ENCODE data around the gene CEBPE.

The CEBPE gene

DNA sequence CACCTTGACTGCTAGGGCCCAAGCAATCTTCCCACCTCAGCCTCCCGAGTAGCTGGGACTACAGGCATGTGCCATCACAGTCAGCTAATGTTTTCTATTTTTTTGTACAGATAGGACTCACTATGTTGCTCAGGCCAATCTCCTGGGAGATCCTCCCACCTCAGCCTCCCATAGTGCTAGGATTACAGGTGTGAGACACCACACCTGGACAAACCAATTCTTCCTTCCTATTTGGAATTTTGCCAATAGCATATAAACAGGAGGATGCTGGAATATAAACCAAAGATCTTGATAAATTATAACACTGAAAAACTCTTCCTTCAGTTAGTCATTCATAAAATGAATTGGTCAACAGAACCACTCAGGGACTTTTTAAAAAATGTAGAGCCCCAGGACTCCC is 32.5 kb downstream of the CEBPE start:
- H3K27me3 ChIP-seq (replicated peaks in 2 of 5; ENCODE audit: control insufficient read depth in 4 of 5, insufficient read depth in 5 of 5, low read length in 4 of 5) = no peaks in the 10 kb centered on the region
- H3K9me3 ChIP-seq (ENCODE audit: control extremely low read depth in 1 of 5, control insufficient read depth in 4 of 5, insufficient read depth in 2 of 5, low read depth in 1 of 5, low read length in 4 of 5) = no peaks in the 10 kb centered on the region
- CTCF ChIA-PET = interaction anchor here (1.3 to 17.5 kb wide), 4 partner anchors 8 to 25 kb away, joined by 3 to 200 read pairs (median 82); partner anchors contain the start of genes ACIN1 and C14orf119
- H3K27ac ChIP-seq (ENCODE audit: insufficient read depth in 1 of 2, low read depth in 1 of 2, low read length in 2 of 2, poor library complexity in 1 of 2, severe bottlenecking in 2 of 2) = no peak overlapping the region
- no peak overlapping the region for H3K4me3 ChIP-seq (ENCODE audit: control insufficient read depth in 1 of 7, extremely low read depth in 1 of 7, insufficient read depth in 4 of 7, low read depth in 2 of 7, low read length in 6 of 7)
- peaks cover 0 to under 1% (median 0%) of the 10 kb centered on the region in 4 experiments for H3K4me1 ChIP-seq (ENCODE audit: control extremely low read depth in 1 of 4, control insufficient read depth in 4 of 4, insufficient read depth in 4 of 4, low read length in 3 of 4)
- POLR2A ChIA-PET = no interaction called here
- no peak for DNase-seq
- H3K36me3 ChIP-seq (ENCODE audit: control insufficient read depth in 4 of 4, insufficient read depth in 4 of 4, low read length in 3 of 4) = peaks cover 35 to 88% (median 60%) of the 10 kb centered on the region in 4 experiments
- WGBS (ENCODE audit: insufficient coverage) = 75% methylated on average over 1 of the region's 1 CpG

DNA sequence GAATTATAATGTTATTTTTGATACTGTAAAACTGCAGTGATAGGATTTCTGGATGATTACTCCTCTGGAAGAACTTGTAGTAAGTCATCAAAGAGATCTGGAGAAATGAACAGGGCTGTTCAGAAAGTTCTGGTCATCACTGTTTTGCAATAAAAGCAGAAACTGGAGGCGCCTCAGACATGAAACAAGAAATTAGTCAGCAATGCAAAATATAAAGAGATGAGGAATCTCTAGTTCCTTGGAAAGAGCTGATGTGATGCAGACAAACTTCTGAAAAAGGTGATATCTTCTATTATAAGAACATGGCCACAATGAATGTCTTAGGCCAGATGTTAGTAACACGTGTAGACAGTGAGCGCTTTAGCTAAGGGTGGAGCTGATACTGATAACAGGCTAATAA is 33.6 kb downstream of the CEBPE start:
- DNase-seq = no peak
- WGBS (ENCODE audit: insufficient coverage) = 95% methylated on average over 2 of the region's 3 CpGs
- H3K36me3 ChIP-seq (ENCODE audit: control insufficient read depth in 4 of 4, insufficient read depth in 4 of 4, low read length in 3 of 4) = peaks cover 40 to 90% (median 62%) of the 10 kb centered on the region in 4 experiments
- H3K27me3 ChIP-seq (replicated peaks in 2 of 5; ENCODE audit: control insufficient read depth in 4 of 5, insufficient read depth in 5 of 5, low read length in 4 of 5) = no peaks in the 10 kb centered on the region
- no peak overlapping the region for H3K4me3 ChIP-seq (ENCODE audit: control insufficient read depth in 1 of 7, extremely low read depth in 1 of 7, insufficient read depth in 4 of 7, low read depth in 2 of 7, low read length in 6 of 7)
- CTCF ChIA-PET = interaction anchor here (1.2 to 17.5 kb wide), 6 partner anchors 9 to 87 kb away, joined by 3 to 200 read pairs (median 8); partner anchors contain the start of genes ACIN1 and C14orf119
- no peaks in the 10 kb centered on the region for H3K9me3 ChIP-seq (ENCODE audit: control extremely low read depth in 1 of 5, control insufficient read depth in 4 of 5, insufficient read depth in 2 of 5, low read depth in 1 of 5, low read length in 4 of 5)
- POLR2A ChIA-PET = interaction anchor here (1.2 kb wide), 1 partner anchor 9 kb away, joined by 5 read pairs; the partner anchor contains the start of genes ACIN1 and C14orf119
- no peak overlapping the region for H3K27ac ChIP-seq (ENCODE audit: insufficient read depth in 1 of 2, low read depth in 1 of 2, low read length in 2 of 2, poor library complexity in 1 of 2, severe bottlenecking in 2 of 2)
- H3K4me1 ChIP-seq (ENCODE audit: control extremely low read depth in 1 of 4, control insufficient read depth in 4 of 4, insufficient read depth in 4 of 4, low read length in 3 of 4) = no peaks in the 10 kb centered on the region

DNA sequence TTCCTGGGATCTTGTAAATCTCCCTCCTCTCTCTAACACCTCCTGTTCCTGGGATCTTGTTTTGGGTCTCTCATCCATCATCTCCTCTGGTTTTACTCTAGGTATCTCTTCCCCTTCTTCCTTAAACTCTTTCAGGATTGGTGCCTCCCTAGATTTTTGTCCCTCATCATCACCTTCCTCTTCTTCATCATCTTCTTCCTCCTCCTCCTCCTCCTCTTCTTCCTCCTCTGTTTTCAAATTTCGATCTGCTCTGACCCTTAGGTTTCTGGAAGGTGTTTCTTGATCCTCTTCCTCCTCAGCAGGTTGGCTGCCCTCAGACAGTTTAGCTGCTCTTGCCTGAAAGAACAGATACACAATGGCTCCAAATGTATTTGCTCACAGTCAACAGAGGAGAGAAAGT is 38.6 kb downstream of the CEBPE start:
- H3K9me3 ChIP-seq (ENCODE audit: control extremely low read depth in 1 of 5, control insufficient read depth in 4 of 5, insufficient read depth in 2 of 5, low read depth in 1 of 5, low read length in 4 of 5) = no peaks in the 10 kb centered on the region
- peaks cover 45 to 91% (median 68%) of the 10 kb centered on the region in 4 experiments for H3K36me3 ChIP-seq (ENCODE audit: control insufficient read depth in 4 of 4, insufficient read depth in 4 of 4, low read length in 3 of 4)
- no peak overlapping the region for H3K4me3 ChIP-seq (ENCODE audit: control insufficient read depth in 1 of 7, extremely low read depth in 1 of 7, insufficient read depth in 4 of 7, low read depth in 2 of 7, low read length in 6 of 7)
- no CpG with 5 or more reads among the region's 1 CpG for WGBS (ENCODE audit: insufficient coverage)
- no peaks in the 10 kb centered on the region for H3K4me1 ChIP-seq (ENCODE audit: control extremely low read depth in 1 of 4, control insufficient read depth in 4 of 4, insufficient read depth in 4 of 4, low read length in 3 of 4)
- no peaks in the 10 kb centered on the region for H3K27me3 ChIP-seq (replicated peaks in 2 of 5; ENCODE audit: control insufficient read depth in 4 of 5, insufficient read depth in 5 of 5, low read length in 4 of 5)
- DNase-seq = no peak
- ChIA-PET POLR2A (no interaction called here), CTCF (interaction anchor here (1.0 to 17.5 kb wide), 6 partner anchors 6 to 40 kb away, joined by 4 to 200 read pairs (median 10); partner anchors contain the start of genes ACIN1 and C14orf119)
- H3K27ac ChIP-seq (ENCODE audit: insufficient read depth in 1 of 2, low read depth in 1 of 2, low read length in 2 of 2, poor library complexity in 1 of 2, severe bottlenecking in 2 of 2) = no peak overlapping the region

DNA sequence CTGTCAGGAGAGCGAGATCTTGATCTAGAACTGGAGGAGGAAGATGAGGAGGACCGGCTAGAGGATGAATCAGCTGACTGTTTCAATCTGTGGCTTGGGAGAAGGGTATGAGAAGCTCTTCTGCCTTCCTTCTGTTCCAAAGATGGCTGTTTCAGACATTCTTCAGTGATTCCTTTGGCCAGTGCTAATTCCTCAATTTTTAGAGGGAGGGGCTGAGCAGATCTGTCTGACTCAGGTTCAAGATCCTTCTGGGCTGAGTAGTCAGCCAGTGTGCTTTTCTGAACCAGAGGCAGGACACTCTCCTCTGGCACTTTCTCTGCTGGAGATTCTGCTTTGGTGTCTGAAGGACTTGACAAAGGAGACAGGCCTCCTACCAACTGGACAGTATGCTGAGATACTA is 39.3 kb downstream of the CEBPE start:
- Histone ChIP-seq H3K9me3 (ENCODE audit: control extremely low read depth in 1 of 5, control insufficient read depth in 4 of 5, insufficient read depth in 2 of 5, low read depth in 1 of 5, low read length in 4 of 5) (no peaks in the 10 kb centered on the region), H3K27ac (ENCODE audit: insufficient read depth in 1 of 2, low read depth in 1 of 2, low read length in 2 of 2, poor library complexity in 1 of 2, severe bottlenecking in 2 of 2) (peak overlapping the region; percentile 0 to 28), H3K36me3 (ENCODE audit: control insufficient read depth in 4 of 4, insufficient read depth in 4 of 4, low read length in 3 of 4) (peaks cover 46 to 87% (median 69%) of the 10 kb centered on the region in 4 experiments), H3K27me3 (replicated peaks in 2 of 5; ENCODE audit: control insufficient read depth in 4 of 5, insufficient read depth in 5 of 5, low read length in 4 of 5) (no peaks in the 10 kb centered on the region), H3K4me3 (ENCODE audit: control insufficient read depth in 1 of 7, extremely low read depth in 1 of 7, insufficient read depth in 4 of 7, low read depth in 2 of 7, low read length in 6 of 7) (no peak overlapping the region), H3K4me1 (ENCODE audit: control extremely low read depth in 1 of 4, control insufficient read depth in 4 of 4, insufficient read depth in 4 of 4, low read length in 3 of 4) (no peaks in the 10 kb centered on the region)
- DNase-seq = no peak
- POLR2A ChIA-PET = no interaction called here
- CTCF ChIA-PET = interaction anchor here (1.0 to 17.5 kb wide), 6 partner anchors 5 to 108 kb away, joined by 3 to 200 read pairs (median 8); no protein-coding TSS in a partner anchor
- 100% methylated on average over 2 of the region's 2 CpGs for WGBS (ENCODE audit: insufficient coverage)

DNA sequence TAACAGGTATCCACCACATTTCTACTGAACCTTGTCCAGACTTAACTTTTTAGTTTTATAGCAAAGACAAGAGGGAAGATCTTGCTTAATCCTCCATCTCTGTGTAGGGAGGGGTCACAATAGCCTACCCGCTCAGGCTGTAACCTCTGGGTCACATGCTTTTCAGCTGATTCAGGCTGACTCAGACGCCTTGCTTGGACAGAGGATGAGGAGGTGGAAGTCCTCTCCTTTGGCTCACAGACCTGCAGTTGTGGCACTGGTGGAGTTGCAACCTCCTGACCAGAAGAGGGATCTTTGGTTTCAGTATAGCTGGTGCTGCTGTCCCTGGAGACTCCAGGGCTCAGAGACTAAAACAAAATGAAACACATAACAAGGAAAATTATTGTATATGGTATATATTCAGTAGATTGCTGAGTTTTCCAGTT is 40.4 kb downstream of the CEBPE start:
- no peak overlapping the region for H3K4me3 ChIP-seq (ENCODE audit: control insufficient read depth in 1 of 7, extremely low read depth in 1 of 7, insufficient read depth in 4 of 7, low read depth in 2 of 7, low read length in 6 of 7)
- H3K27me3 ChIP-seq (replicated peaks in 2 of 5; ENCODE audit: control insufficient read depth in 4 of 5, insufficient read depth in 5 of 5, low read length in 4 of 5) = no peaks in the 10 kb centered on the region
- no peak for DNase-seq
- H3K4me1 ChIP-seq (ENCODE audit: control extremely low read depth in 1 of 4, control insufficient read depth in 4 of 4, insufficient read depth in 4 of 4, low read length in 3 of 4) = no peaks in the 10 kb centered on the region
- ChIA-PET POLR2A (interaction anchor here (0.9 to 2.1 kb wide), 2 partner anchors 17 to 33 kb away, joined by 3 to 16 read pairs; partner anchors contain the start of genes ACIN1 and C14orf119), CTCF (interaction anchor here (1.5 to 17.5 kb wide), 7 partner anchors 7 to 82 kb away, joined by 4 to 200 read pairs (median 34); partner anchors contain the start of genes ACIN1 and C14orf119)
- peak overlapping the region in 1 of 2 experiments; percentile 29 for H3K27ac ChIP-seq (ENCODE audit: insufficient read depth in 1 of 2, low read depth in 1 of 2, low read length in 2 of 2, poor library complexity in 1 of 2, severe bottlenecking in 2 of 2)
- H3K9me3 ChIP-seq (ENCODE audit: control extremely low read depth in 1 of 5, control insufficient read depth in 4 of 5, insufficient read depth in 2 of 5, low read depth in 1 of 5, low read length in 4 of 5) = no peaks in the 10 kb centered on the region
- WGBS (ENCODE audit: insufficient coverage) = 89% methylated on average over 2 of the region's 2 CpGs
- peaks cover 44 to 92% (median 70%) of the 10 kb centered on the region in 4 experiments for H3K36me3 ChIP-seq (ENCODE audit: control insufficient read depth in 4 of 4, insufficient read depth in 4 of 4, low read length in 3 of 4)

DNA sequence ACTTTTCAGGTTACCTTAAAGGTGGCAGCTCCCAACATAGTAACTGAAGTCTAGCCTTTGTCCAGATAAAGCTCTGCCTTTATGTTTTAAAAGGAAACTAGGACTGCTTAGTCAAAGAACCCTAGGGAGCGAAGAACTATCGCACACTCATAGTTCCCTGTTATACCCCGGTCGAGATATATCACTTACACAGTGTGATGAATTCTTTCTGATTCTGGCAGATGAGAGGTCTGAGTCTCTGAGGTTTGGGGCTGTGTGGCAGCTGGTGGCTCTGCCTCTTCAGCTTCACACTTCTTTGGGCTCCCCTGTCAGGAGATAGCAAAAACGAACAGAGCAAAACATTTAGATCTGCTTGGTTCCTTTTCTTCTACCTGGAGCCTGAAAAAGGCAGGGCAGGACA is 41.1 kb downstream of the CEBPE start:
- CTCF ChIA-PET = interaction anchor here (0.9 to 17.5 kb wide), 20 partner anchors 8 to 210 kb away, joined by 3 to 200 read pairs (median 10); partner anchors contain the start of genes ACIN1 and C14orf119
- 99% methylated on average over 5 of the region's 5 CpGs for whole genome bisulfite sequencing (ENCODE audit: insufficient coverage)
- peaks cover 42 to 89% (median 67%) of the 10 kb centered on the region in 4 experiments for H3K36me3 ChIP-seq (ENCODE audit: control insufficient read depth in 4 of 4, insufficient read depth in 4 of 4, low read length in 3 of 4)
- POLR2A ChIA-PET = interaction anchor here (2.1 kb wide), 1 partner anchor 17 kb away, joined by 16 read pairs; the partner anchor contains the start of genes ACIN1 and C14orf119
- H3K9me3 ChIP-seq (ENCODE audit: control extremely low read depth in 1 of 5, control insufficient read depth in 4 of 5, insufficient read depth in 2 of 5, low read depth in 1 of 5, low read length in 4 of 5) = no peaks in the 10 kb centered on the region
- H3K4me1 ChIP-seq (ENCODE audit: control extremely low read depth in 1 of 4, control insufficient read depth in 4 of 4, insufficient read depth in 4 of 4, low read length in 3 of 4) = no peaks in the 10 kb centered on the region
- no peak for DNase-seq
- H3K27me3 ChIP-seq (replicated peaks in 2 of 5; ENCODE audit: control insufficient read depth in 4 of 5, insufficient read depth in 5 of 5, low read length in 4 of 5) = no peaks in the 10 kb centered on the region
- H3K27ac ChIP-seq (ENCODE audit: insufficient read depth in 1 of 2, low read depth in 1 of 2, low read length in 2 of 2, poor library complexity in 1 of 2, severe bottlenecking in 2 of 2) = peak overlapping the region in 1 of 2 experiments; percentile 7
- H3K4me3 ChIP-seq (ENCODE audit: control insufficient read depth in 1 of 7, extremely low read depth in 1 of 7, insufficient read depth in 4 of 7, low read depth in 2 of 7, low read length in 6 of 7) = no peak overlapping the region
